Measurements from ENCODE around the gene CATSPER3.
"Not testable (repeated sequence)": the region's sequence is repeated elsewhere in the genome, so short reads cannot be mapped to it uniquely, and the experiment has no call there.

CATSPER3 gene

GRCh38 chr5:134992148-134992547 is 24.4 kb downstream of the CATSPER3 start:
- H3K27ac Mint-ChIP-seq = no peak overlapping the region
- H3K9me3 Mint-ChIP-seq = peaks cover 14% of the 10 kb centered on the region
- H3K27me3 Mint-ChIP-seq (ENCODE audit: low read depth) = peaks cover under 1% of the 10 kb centered on the region
- no peaks in the 10 kb centered on the region for H3K4me1 Mint-ChIP-seq
- TF ChIP-seq CTCF (IDR thresholded peaks at IDR 0.05; ENCODE audit: unreplicated experiment in 3 of 3) = no peak
- no peak overlapping the region for H3K4me3 Mint-ChIP-seq
- H3K36me3 Mint-ChIP-seq (ENCODE audit: low read depth) = no peaks in the 10 kb centered on the region

- Mint-ChIP-seq H3K27me3 (ENCODE audit: low read depth) (peaks cover 3% of the 10 kb centered on the region), H3K36me3 (ENCODE audit: low read depth) (no peaks in the 10 kb centered on the region), H3K4me3 (no peak overlapping the region), H3K4me1 (no peaks in the 10 kb centered on the region), H3K27ac (no peak overlapping the region), H3K9me3 (peaks cover 14% of the 10 kb centered on the region)
- no peak for TF ChIP-seq CTCF (IDR thresholded peaks at IDR 0.05; ENCODE audit: unreplicated experiment in 3 of 3)
Observed at GRCh38 chr5:134993161-134993560, 25.5 kb downstream of the CATSPER3 start.

GRCh38 chr5:134994560-134995156 is 27.0 kb downstream of the CATSPER3 start:
- H3K36me3 Mint-ChIP-seq (ENCODE audit: low read depth) = no peaks in the 10 kb centered on the region
- H3K4me3 Mint-ChIP-seq = no peak overlapping the region
- H3K9me3 Mint-ChIP-seq = peaks cover 19% of the 10 kb centered on the region
- peaks cover 8% of the 10 kb centered on the region for H3K27me3 Mint-ChIP-seq (ENCODE audit: low read depth)
- no peak for TF ChIP-seq CTCF (IDR thresholded peaks at IDR 0.05; ENCODE audit: unreplicated experiment in 3 of 3)
- no peaks in the 10 kb centered on the region for H3K4me1 Mint-ChIP-seq
- H3K27ac Mint-ChIP-seq = no peak overlapping the region

- Mint-ChIP-seq H3K27me3 (ENCODE audit: low read depth) (peaks cover 8% of the 10 kb centered on the region), H3K4me1 (no peaks in the 10 kb centered on the region), H3K27ac (no peak overlapping the region), H3K36me3 (ENCODE audit: low read depth) (no peaks in the 10 kb centered on the region), H3K4me3 (no peak overlapping the region), H3K9me3 (peaks cover 18% of the 10 kb centered on the region)
- TF ChIP-seq CTCF (IDR thresholded peaks at IDR 0.05; ENCODE audit: unreplicated experiment in 3 of 3) = no peak
Observed at GRCh38 chr5:134995850-134996402, 28.2 kb downstream of the CATSPER3 start.

GRCh38 chr5:134997015-134997414 is 29.3 kb downstream of the CATSPER3 start:
- Mint-ChIP-seq H3K9me3 (peaks cover 14% of the 10 kb centered on the region), H3K36me3 (ENCODE audit: low read depth) (no peaks in the 10 kb centered on the region), H3K4me1 (no peaks in the 10 kb centered on the region), H3K4me3 (no peak overlapping the region), H3K27ac (no peak overlapping the region), H3K27me3 (ENCODE audit: low read depth) (peaks cover 8% of the 10 kb centered on the region)
- no peak for TF ChIP-seq CTCF (IDR thresholded peaks at IDR 0.05; ENCODE audit: unreplicated experiment in 3 of 3)

- H3K36me3 Mint-ChIP-seq (ENCODE audit: low read depth); H3K4me1 Mint-ChIP-seq; H3K4me3 Mint-ChIP-seq; H3K27ac Mint-ChIP-seq: not testable (repeated sequence)
- Mint-ChIP-seq H3K9me3 (peaks cover 20% of the 10 kb centered on the region), H3K27me3 (ENCODE audit: low read depth) (peaks cover 13% of the 10 kb centered on the region)
Observed at GRCh38 chr5:134998068-134998467, 30.4 kb downstream of the CATSPER3 start.
